OCI-LY1 (cell line): ENCODE results near the gene TTC23.

Experiments used
- H2AFZ ChIP-seq: fragments of 200-600 bp; sonication (generic), shearing (Covaris generic); 2 replicates; pipeline ENCODE4 v1.6.0; 2014; ENCODE audit warnings: antibody characterized with exemption, mild to moderate bottlenecking, low read length
- H3F3A ChIP-seq: fragments of 200-600 bp; sonication (generic), shearing (Covaris generic); 2 replicates; pipeline ENCODE4 v1.6.0; 2014; ENCODE audit warnings: mild to moderate bottlenecking, antibody characterized with exemption, low read length, moderate library complexity; ENCODE audit not compliant: insufficient read depth
- H3K27ac ChIP-seq: fragments of 200-600 bp; sonication (generic); 2 replicates; pipeline ENCODE4 v1.5.1; 2014; ENCODE audit warnings: low read length, mixed run types, mild to moderate bottlenecking, low read depth; ENCODE audit not compliant: poor library complexity, severe bottlenecking
- H3K27me3 ChIP-seq: fragments of 200-600 bp; sonication (generic); 2 replicates; pipeline ENCODE4 v1.6.0; 2014; ENCODE audit warnings: antibody characterized with exemption, mild to moderate bottlenecking, low read length, moderate library complexity; ENCODE audit not compliant: insufficient read depth
- H3K36me3 ChIP-seq: fragments of 200-600 bp; sonication (generic); 2 replicates; pipeline ENCODE4 v1.6.1; 2014; ENCODE audit warnings: mild to moderate bottlenecking, antibody characterized with exemption, low read length, moderate library complexity, mixed read lengths; ENCODE audit not compliant: insufficient read depth
- H3K4me1 ChIP-seq: fragments of 200-600 bp; sonication (generic); 2 replicates; pipeline ENCODE4 v1.5.1; 2014; ENCODE audit warnings: mild to moderate bottlenecking, low read length, moderate library complexity; ENCODE audit not compliant: insufficient read depth, severe bottlenecking
- H3K4me2 ChIP-seq: fragments of 200-600 bp; sonication (generic), shearing (Covaris generic); 2 replicates; pipeline ENCODE4 v1.6.1; 2014; ENCODE audit warnings: low read length
- H3K4me3 ChIP-seq: fragments of 200-600 bp; sonication (generic); 2 replicates; pipeline ENCODE4 v1.5.1; 2014; ENCODE audit warnings: low read length, low read depth, mild to moderate bottlenecking, mixed read lengths; ENCODE audit not compliant: poor library complexity, severe bottlenecking
- H3K79me2 ChIP-seq: fragments of 200-600 bp; shearing (Covaris generic); 2 replicates; pipeline ENCODE4 v1.6.1; 2016; ENCODE audit warnings: mixed run types, low read length, mixed read lengths; ENCODE audit not compliant: insufficient read depth
- H3K9ac ChIP-seq: fragments of 200-600 bp; sonication (generic), shearing (Covaris generic); 2 replicates; pipeline ENCODE4 v1.6.1; 2014; ENCODE audit warnings: mild to moderate bottlenecking, low read length, mixed read lengths
- H3K9me2 ChIP-seq: fragments of 200-600 bp; sonication (generic), shearing (Covaris generic); 2 replicates; pipeline ENCODE4 v1.6.1; 2014; ENCODE audit warnings: low read depth, mild to moderate bottlenecking, low read length, mixed read lengths
- H3K9me3 ChIP-seq: fragments of 200-600 bp; shearing (Covaris generic); 2 replicates; pipeline ENCODE4 v1.6.1; 2014; ENCODE audit warnings: low read length, mixed read lengths
- H4K20me1 ChIP-seq: fragments of 200-600 bp; sonication (generic), shearing (Covaris generic); 2 replicates; pipeline ENCODE4 v1.6.0; 2016; ENCODE audit warnings: mild to moderate bottlenecking, low read length; ENCODE audit not compliant: insufficient read depth
- EZH2 ChIP-seq: fragments of 200-600 bp; sonication (generic), shearing (Covaris generic); IDR thresholded peaks from 2 replicates; pipeline ENCODE4 v1.8.0; 2017; ENCODE audit warnings: borderline replicate concordance, mixed run types, mild to moderate bottlenecking, antibody characterized with exemption, low read length, moderate library complexity, mixed read lengths
- TF ChIP-seq, protein P1 (sequence below): fragments of 200-600 bp; sonication (generic), shearing (Covaris generic); IDR thresholded peaks from 2 replicates; pipeline ENCODE4 v1.5.1; 2017; ENCODE audit warnings: mild to moderate bottlenecking, antibody characterized with exemption, low read length, moderate library complexity, mixed read lengths

Gene TTC23

DNA sequence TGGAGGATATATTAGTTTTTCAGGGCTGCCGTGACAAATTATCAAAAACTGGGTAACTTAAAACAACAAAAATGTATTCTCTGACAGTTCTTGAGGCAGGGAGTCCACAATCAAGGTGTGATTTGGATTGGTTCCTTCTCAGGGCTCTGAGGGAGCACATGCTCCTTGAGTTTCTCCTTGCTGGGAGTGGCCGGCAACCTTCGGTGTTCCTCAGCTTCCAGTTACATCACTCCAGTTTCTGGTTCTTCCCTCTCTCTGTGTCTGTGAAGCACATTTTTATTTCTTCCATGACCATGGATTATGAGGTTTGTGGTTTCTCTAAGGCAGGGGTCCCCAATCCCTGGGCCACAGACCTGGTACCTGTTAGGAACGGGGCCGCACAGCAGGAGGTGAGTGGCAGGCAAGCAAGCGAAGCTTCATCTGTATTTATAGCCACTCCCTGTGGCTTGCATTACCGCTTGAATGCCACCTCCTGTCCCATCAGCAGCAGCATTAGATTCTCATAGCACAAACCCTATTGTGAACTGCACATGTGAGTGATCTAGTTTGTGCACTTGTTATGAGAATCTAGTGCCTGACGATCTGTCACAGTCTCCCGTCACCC is 26.2 kb upstream of the TTC23 start:
- no peak overlapping the region for H3K9ac ChIP-seq
- no peaks in the 10 kb centered on the region for H3K4me1 ChIP-seq
- H2AFZ ChIP-seq, result no peak overlapping the region
- H3F3A ChIP-seq, result no peaks in the 10 kb centered on the region
- no peaks in the 10 kb centered on the region for H4K20me1 ChIP-seq
- H3K4me3 ChIP-seq, result no peak overlapping the region
- H3K79me2 ChIP-seq, result no peaks in the 10 kb centered on the region
- H3K27ac ChIP-seq, result no peak overlapping the region
- H3K4me2 ChIP-seq, result no peak overlapping the region
- H3K9me3 ChIP-seq, result no peaks in the 10 kb centered on the region
- no peak for TF ChIP-seq EZH2
- TF ChIP-seq, protein P1, sequence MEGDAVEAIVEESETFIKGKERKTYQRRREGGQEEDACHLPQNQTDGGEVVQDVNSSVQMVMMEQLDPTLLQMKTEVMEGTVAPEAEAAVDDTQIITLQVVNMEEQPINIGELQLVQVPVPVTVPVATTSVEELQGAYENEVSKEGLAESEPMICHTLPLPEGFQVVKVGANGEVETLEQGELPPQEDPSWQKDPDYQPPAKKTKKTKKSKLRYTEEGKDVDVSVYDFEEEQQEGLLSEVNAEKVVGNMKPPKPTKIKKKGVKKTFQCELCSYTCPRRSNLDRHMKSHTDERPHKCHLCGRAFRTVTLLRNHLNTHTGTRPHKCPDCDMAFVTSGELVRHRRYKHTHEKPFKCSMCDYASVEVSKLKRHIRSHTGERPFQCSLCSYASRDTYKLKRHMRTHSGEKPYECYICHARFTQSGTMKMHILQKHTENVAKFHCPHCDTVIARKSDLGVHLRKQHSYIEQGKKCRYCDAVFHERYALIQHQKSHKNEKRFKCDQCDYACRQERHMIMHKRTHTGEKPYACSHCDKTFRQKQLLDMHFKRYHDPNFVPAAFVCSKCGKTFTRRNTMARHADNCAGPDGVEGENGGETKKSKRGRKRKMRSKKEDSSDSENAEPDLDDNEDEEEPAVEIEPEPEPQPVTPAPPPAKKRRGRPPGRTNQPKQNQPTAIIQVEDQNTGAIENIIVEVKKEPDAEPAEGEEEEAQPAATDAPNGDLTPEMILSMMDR, result no peak
- no peaks in the 10 kb centered on the region for H3K9me2 ChIP-seq
- H3K36me3 ChIP-seq, result no peaks in the 10 kb centered on the region
- H3K27me3 ChIP-seq, result no peaks in the 10 kb centered on the region

DNA sequence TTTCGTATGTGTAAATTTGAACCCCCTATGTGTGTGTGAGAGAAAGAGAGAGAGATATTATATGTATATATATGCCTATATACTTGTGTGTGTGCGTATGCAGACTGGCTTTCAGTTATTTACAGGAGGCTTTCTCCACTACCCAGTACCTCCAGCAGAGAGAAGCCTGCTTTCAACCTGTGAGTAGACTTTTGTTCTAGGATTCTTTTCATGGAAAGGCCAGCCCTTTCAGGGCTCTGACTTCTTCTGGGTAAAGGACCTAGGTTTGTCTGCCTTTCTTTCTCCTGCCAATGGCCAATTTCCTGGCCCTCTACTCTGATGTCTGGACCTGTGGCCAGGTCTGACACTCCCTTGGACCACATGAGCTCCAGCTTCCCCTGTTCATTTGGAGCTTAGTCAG is 25.7 kb upstream of the TTC23 start:
- no peak overlapping the region for H3K4me2 ChIP-seq
- no peaks in the 10 kb centered on the region for H3K9me3 ChIP-seq

DNA sequence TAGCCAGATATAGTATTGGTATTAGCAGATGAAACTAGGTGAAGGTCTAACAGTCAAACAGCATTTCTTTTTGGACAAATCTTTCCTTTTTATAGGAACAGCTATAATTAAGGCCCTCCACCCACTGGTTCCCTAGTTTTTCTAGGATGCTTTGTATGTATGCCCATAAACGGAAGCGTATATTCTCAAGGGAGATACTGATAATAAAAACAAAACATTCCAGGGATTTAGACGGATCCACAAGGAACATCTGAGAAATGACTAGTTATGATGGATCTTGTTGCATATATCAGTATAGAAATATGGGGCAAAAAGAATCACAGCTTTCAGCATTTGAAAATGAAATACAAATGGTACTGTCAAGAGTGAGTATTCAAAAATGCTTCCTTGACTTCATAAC is 24.4 kb upstream of the TTC23 start:
- Histone ChIP-seq H3F3A (no peaks in the 10 kb centered on the region), H3K9ac (no peak overlapping the region), H2AFZ (no peak overlapping the region), H3K9me2 (no peaks in the 10 kb centered on the region), H3K79me2 (no peaks in the 10 kb centered on the region), H3K27ac (no peak overlapping the region), H4K20me1 (no peaks in the 10 kb centered on the region), H3K9me3 (no peaks in the 10 kb centered on the region), H3K4me3 (no peak overlapping the region), H3K27me3 (no peaks in the 10 kb centered on the region), H3K36me3 (no peaks in the 10 kb centered on the region), H3K4me2 (no peak overlapping the region), H3K4me1 (no peaks in the 10 kb centered on the region)
- TF ChIP-seq, protein P1, result no peak
- TF ChIP-seq EZH2, result no peak

More for the DNA sequence above, 25.7 kb upstream of the TTC23 start:
- H3K4me1 ChIP-seq, result no peaks in the 10 kb centered on the region
- H3K4me3 ChIP-seq, result no peak overlapping the region
- no peaks in the 10 kb centered on the region for H3K9me2 ChIP-seq
- no peak overlapping the region for H3K27ac ChIP-seq
- H3K36me3 ChIP-seq, result no peaks in the 10 kb centered on the region
- no peaks in the 10 kb centered on the region for H4K20me1 ChIP-seq
- no peak overlapping the region for H2AFZ ChIP-seq
- H3F3A ChIP-seq, result no peaks in the 10 kb centered on the region
- no peaks in the 10 kb centered on the region for H3K79me2 ChIP-seq
- H3K27me3 ChIP-seq, result no peaks in the 10 kb centered on the region
- H3K9ac ChIP-seq, result no peak overlapping the region
- no peak for TF ChIP-seq EZH2
- TF ChIP-seq, protein P1, result no peak
